ENCODE data around the gene KLK14. TPM values are rescaled to one million over a fixed set of nuclear protein-coding genes. Genes with fewer than 3 reads are reported as not detected.

Gene KLK14
- total RNA-seq, 1 donor from 2014 or later: 1.5 TPM

- Mint-ChIP-seq H3K27me3 (ENCODE audit: unreplicated experiment) (peaks cover 8% of the 10 kb centered on the region), H3K36me3 (ENCODE audit: unreplicated experiment) (no peaks in the 10 kb centered on the region), H3K27ac (ENCODE audit: unreplicated experiment) (no peak overlapping the region), H3K4me1 (ENCODE audit: low read depth, unreplicated experiment) (no peaks in the 10 kb centered on the region), H3K9me3 (ENCODE audit: unreplicated experiment) (peaks cover 10% of the 10 kb centered on the region), H3K4me3 (ENCODE audit: unreplicated experiment) (no peak overlapping the region)
- TF ChIP-seq CTCF (IDR thresholded peaks at IDR 0.05; ENCODE audit: partially characterized antibody, unreplicated experiment): no peak
- no peak for DNase-seq
Measured at GRCh38 chr19:51093101-51093500, 10.4 kb upstream of the KLK14 start.

DNA sequence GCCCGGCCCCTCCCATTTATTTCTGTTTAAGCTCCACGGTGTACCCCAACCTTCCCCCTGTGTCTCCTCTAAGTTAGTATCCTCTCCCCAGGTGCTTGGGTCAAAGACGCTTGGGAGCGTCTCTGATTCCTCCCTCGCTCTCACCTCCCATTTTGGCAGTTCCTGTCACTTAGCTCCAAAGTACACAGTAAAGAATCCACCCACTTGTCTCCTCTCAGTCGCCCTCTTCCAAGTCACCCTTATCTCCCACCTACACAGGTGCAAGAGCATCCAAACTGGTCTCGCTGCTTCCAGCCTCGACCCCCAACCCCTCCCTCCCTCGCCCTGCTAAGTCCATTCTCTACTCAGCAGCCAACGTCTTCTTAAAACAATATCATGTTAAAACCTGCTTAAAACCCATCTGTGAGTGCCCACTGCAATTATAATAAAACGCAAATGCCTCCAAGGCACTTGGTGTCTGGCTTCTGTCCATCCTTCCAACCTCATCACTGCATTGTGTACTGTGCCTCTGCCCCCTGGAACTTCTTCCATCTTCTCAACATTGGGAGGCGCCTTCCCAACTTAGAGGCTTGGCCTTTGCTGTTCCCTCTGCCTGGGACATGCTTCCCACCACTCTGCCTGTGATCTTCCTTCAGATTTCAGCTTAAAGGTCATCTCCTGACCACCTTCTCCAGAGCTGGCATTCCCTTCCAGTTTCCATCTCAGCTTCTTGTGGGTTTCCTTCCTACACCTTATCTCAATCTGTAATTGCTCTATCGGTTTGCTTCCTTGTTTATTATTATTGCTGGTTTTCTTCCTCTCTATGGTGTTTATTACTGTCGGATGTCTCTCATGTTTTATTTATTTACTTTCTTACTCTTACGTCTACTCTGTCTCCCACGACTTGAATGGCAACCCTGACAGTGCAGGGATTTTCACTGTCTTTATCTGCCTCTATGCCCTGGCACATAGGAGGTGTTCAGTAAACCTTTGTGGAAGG is 9.5 kb upstream of the KLK14 start:
- Mint-ChIP-seq H3K27ac (ENCODE audit: unreplicated experiment) (no peak overlapping the region), H3K27me3 (ENCODE audit: unreplicated experiment) (peaks cover 8% of the 10 kb centered on the region), H3K4me1 (ENCODE audit: low read depth, unreplicated experiment) (no peaks in the 10 kb centered on the region), H3K36me3 (ENCODE audit: unreplicated experiment) (no peaks in the 10 kb centered on the region), H3K4me3 (ENCODE audit: unreplicated experiment) (no peak overlapping the region), H3K9me3 (ENCODE audit: unreplicated experiment) (peaks cover 10% of the 10 kb centered on the region)
- no peak for TF ChIP-seq CTCF (IDR thresholded peaks at IDR 0.05; ENCODE audit: partially characterized antibody, unreplicated experiment)
- DNase-seq: no peak

DNA sequence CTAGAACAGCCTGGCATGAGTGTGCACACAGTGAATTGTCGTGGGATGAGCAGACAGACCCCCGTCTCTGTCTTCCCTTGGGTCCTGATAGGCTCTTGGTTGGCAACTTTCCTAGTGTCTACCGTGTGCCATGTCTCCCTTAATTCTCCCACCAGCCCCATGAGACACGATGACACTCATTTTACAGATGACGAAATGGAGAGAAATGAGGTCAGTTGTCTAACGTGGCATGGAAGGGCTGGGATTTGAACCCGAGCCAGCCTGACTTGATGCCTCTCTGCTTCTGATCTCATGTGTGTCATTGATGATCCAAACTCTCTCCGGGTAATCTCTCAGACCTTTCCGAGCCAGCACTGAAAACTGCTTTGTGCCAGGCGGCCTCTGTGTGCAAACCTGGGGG is 8.4 kb upstream of the KLK14 start:
- TF ChIP-seq CTCF (IDR thresholded peaks at IDR 0.05; ENCODE audit: partially characterized antibody, unreplicated experiment): no peak

DNA sequence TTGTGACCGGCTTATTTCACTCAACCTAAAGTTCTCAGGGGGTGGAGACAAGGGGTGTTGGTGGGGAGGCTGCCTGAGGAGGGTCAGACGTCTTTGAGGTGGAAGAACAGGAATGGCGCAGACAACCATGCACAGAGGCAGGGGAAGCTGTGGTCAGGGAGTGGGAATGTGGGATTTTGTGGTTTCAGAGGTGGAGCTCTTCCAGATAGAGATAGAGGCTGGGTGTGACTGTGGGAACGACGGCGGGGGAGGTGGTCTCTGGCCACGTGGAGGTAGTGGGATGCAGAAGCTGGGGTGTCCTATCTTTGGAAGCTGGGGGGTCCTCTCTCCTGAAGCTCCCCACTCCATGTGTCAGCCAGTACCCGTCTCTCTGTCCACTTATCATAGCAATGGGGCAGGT is 7.8 kb upstream of the KLK14 start:
- DNase-seq: no peak
- Mint-ChIP-seq H3K36me3 (ENCODE audit: unreplicated experiment) (no peaks in the 10 kb centered on the region), H3K4me1 (ENCODE audit: low read depth, unreplicated experiment) (no peaks in the 10 kb centered on the region), H3K4me3 (ENCODE audit: unreplicated experiment) (no peak overlapping the region), H3K27ac (ENCODE audit: unreplicated experiment) (no peak overlapping the region), H3K9me3 (ENCODE audit: unreplicated experiment) (peaks cover 6% of the 10 kb centered on the region), H3K27me3 (ENCODE audit: unreplicated experiment) (peaks cover 5% of the 10 kb centered on the region)
- no peak for TF ChIP-seq CTCF (IDR thresholded peaks at IDR 0.05; ENCODE audit: partially characterized antibody, unreplicated experiment)

More for the DNA sequence above, 8.4 kb upstream of the KLK14 start:
- peaks cover 5% of the 10 kb centered on the region for H3K27me3 Mint-ChIP-seq (ENCODE audit: unreplicated experiment)
- H3K9me3 Mint-ChIP-seq (ENCODE audit: unreplicated experiment): peaks cover 6% of the 10 kb centered on the region
- DNase-seq: no peak
- no peak overlapping the region for H3K4me3 Mint-ChIP-seq (ENCODE audit: unreplicated experiment)
- no peak overlapping the region for H3K27ac Mint-ChIP-seq (ENCODE audit: unreplicated experiment)
- no peaks in the 10 kb centered on the region for H3K4me1 Mint-ChIP-seq (ENCODE audit: low read depth, unreplicated experiment)
- no peaks in the 10 kb centered on the region for H3K36me3 Mint-ChIP-seq (ENCODE audit: unreplicated experiment)

DNA sequence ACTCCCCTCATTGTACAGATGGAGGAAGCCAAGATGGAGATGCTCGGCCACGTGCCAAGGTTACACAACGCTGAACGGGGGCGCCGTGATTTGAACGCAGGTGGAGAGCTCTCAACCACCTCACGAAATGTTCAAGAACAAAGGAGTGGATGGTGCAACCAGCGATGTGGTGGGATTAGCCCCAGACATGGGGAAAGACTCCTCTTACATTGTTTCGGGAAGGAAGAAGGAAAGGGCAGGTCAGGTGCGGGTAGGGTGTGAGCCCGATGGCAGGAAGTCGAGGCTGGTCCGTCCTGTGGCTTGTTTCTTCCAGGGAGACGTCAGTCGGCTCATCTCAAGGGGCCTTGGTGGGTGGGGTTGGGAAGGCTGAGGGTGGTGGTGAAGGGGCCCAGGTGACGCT is 7.1 kb upstream of the KLK14 start:
- Mint-ChIP-seq H3K36me3 (ENCODE audit: unreplicated experiment) (no peaks in the 10 kb centered on the region), H3K27me3 (ENCODE audit: unreplicated experiment) (peaks cover 5% of the 10 kb centered on the region), H3K4me1 (ENCODE audit: low read depth, unreplicated experiment) (no peaks in the 10 kb centered on the region), H3K27ac (ENCODE audit: unreplicated experiment) (no peak overlapping the region), H3K9me3 (ENCODE audit: unreplicated experiment) (peaks cover 6% of the 10 kb centered on the region), H3K4me3 (ENCODE audit: unreplicated experiment) (no peak overlapping the region)
- DNase-seq: no peak
- TF ChIP-seq CTCF (IDR thresholded peaks at IDR 0.05; ENCODE audit: partially characterized antibody, unreplicated experiment): no peak
